Measurements from ENCODE around the gene RPL3. TPM values are rescaled to one million over a fixed set of nuclear protein-coding genes. Genes with fewer than 3 reads are reported as not detected.

RPL3 gene
- total RNA-seq, 1 donor = 3,122 TPM

GRCh38 chr22:39363751-39364515 is 44.5 kb upstream of the RPL3 start:
- TF ChIP-seq CTCF (IDR thresholded peaks at IDR 0.05; ENCODE audit: insufficient read depth, low read length) = no peak
- peak; percentile 29 for DNase-seq (ENCODE audit: low read depth)
- H3K4me3 ChIP-seq (ENCODE audit: low read depth, low read length) = no peak overlapping the region

DNA sequence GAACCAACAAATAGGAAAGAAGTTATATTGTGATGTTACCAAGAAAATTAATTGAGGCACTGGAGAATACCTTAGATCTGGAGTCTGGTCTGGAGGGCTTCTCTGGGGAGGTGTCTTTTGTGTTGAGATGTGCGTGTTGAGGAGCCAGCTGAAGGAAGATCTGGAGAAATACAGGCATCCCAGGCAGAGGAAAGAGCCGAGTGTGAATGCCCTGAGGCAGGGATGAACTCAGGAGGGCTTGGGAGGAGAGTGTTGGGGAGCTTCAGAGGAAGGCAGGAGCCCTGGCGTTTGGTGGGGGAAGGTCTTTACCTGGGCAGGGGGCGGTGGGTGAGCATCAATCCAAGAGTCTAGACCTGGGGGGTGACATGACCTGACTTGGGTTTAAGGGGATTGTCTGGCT is 43.5 kb upstream of the RPL3 start:
- H3K4me3 ChIP-seq (ENCODE audit: low read depth, low read length) = no peak overlapping the region
- TF ChIP-seq CTCF (IDR thresholded peaks at IDR 0.05; ENCODE audit: insufficient read depth, low read length) = no peak
- DNase-seq (ENCODE audit: low read depth) = no peak

DNA sequence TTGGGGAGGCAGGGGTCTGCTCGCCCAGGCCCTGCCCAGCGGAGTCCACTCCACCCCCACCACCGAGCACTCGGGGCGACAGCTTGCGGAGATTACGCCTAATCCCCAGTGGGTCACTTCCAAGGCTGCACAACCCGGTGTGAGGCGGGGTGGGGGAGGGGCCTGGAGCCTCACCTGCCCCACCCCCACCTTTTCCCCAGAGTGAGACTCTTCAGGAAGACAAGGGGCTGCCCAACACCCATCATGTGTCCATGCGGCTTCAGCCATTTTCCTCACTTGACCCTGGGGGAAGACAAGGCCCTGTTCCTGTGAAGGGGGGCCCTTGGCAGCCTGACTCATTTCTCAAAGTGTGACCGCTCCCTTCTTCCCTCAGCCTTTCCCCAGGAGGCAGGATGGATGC is 42.8 kb upstream of the RPL3 start:
- TF ChIP-seq CTCF (IDR thresholded peaks at IDR 0.05; ENCODE audit: insufficient read depth, low read length) = no peak
- DNase-seq (ENCODE audit: low read depth) = no peak
- no peak overlapping the region for H3K4me3 ChIP-seq (ENCODE audit: low read depth, low read length)

DNA sequence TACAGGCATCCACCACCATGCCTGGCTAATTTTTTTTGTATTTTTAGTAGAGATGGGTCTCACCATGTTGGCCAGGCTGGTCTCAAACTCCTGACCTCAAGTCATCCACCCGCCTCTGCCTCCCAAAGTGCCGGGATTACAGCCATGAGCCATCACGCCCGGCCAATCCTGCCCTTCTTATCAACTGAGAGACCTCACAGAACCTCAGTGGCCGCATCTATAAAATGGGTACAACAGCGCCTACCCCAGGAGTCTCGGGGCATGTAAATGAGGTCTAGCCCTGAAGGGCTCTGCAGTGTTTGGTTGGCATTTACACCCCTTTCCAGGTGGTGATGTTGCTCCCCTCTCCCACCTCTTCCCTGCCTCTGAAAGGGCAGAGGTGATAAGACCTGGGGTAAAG is 42.1 kb upstream of the RPL3 start:
- no peak for TF ChIP-seq CTCF (IDR thresholded peaks at IDR 0.05; ENCODE audit: insufficient read depth, low read length)
- DNase-seq (ENCODE audit: low read depth) = no peak
- no peak overlapping the region for H3K4me3 ChIP-seq (ENCODE audit: low read depth, low read length)

- DNase-seq (ENCODE audit: low read depth) = no peak
- no peak for TF ChIP-seq CTCF (IDR thresholded peaks at IDR 0.05; ENCODE audit: insufficient read depth, low read length)
- no peak overlapping the region for H3K4me3 ChIP-seq (ENCODE audit: low read depth, low read length)
Observed at GRCh38 chr22:39360674-39361413, 41.4 kb upstream of the RPL3 start.

- no peak for TF ChIP-seq CTCF (IDR thresholded peaks at IDR 0.05; ENCODE audit: insufficient read depth, low read length)
- no peak for DNase-seq (ENCODE audit: low read depth)
- H3K4me3 ChIP-seq (ENCODE audit: low read depth, low read length) = no peak overlapping the region
Observed at GRCh38 chr22:39360242-39360641, 40.8 kb upstream of the RPL3 start.

All from fibroblast of the aortic adventitia (primary cell).